Subcutaneous adipose tissue (tissue), 4 donors: Measurements from ENCODE around the gene DFFA. TPM values are rescaled to one million over a fixed set of nuclear protein-coding genes. Genes with fewer than 3 reads are reported as not detected.

ENCODE experiments used
- total RNA-seq, 4 donors: library from RNA; depleted of rRNA; stranded (reverse); fragments of >200 nt; gene quantifications; one replicate each; pipeline ENCODE4 v1.1.0, GENCODE V29; 2016
- TF ChIP-seq, protein P1 (sequence below): fragments of 450-650 bp; IDR thresholded peaks from one replicate; pipeline ENCODE4 v1.5.1; 2016; ENCODE audit warnings: low read depth, mild to moderate bottlenecking, control low read depth, antibody characterized with exemption, moderate library complexity

DFFA gene
- total RNA-seq, 4 donors from 2014 or later = 15.2 to 18.3 (median 15.4) TPM

DNA sequence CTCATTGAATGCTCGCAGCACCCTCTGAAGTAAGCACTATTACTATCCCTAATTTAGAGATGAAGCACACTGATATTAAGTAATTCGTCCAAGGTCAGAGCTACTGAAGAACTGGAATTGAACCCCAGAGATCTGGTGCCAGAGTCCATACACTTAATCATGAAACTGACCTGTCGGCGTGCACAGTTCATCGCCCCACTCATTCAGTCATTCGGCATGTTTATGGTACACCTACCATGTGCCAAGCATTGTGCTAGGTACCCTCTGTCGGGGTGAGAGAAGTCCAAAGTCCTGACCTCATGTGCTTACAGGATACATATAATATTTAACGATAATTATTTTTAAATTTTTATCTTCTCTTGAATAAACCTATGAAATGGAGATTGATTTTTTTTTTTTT, 47.7 kb downstream of the DFFA start:
- TF ChIP-seq, protein P1, sequence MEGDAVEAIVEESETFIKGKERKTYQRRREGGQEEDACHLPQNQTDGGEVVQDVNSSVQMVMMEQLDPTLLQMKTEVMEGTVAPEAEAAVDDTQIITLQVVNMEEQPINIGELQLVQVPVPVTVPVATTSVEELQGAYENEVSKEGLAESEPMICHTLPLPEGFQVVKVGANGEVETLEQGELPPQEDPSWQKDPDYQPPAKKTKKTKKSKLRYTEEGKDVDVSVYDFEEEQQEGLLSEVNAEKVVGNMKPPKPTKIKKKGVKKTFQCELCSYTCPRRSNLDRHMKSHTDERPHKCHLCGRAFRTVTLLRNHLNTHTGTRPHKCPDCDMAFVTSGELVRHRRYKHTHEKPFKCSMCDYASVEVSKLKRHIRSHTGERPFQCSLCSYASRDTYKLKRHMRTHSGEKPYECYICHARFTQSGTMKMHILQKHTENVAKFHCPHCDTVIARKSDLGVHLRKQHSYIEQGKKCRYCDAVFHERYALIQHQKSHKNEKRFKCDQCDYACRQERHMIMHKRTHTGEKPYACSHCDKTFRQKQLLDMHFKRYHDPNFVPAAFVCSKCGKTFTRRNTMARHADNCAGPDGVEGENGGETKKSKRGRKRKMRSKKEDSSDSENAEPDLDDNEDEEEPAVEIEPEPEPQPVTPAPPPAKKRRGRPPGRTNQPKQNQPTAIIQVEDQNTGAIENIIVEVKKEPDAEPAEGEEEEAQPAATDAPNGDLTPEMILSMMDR = no peak

DNA sequence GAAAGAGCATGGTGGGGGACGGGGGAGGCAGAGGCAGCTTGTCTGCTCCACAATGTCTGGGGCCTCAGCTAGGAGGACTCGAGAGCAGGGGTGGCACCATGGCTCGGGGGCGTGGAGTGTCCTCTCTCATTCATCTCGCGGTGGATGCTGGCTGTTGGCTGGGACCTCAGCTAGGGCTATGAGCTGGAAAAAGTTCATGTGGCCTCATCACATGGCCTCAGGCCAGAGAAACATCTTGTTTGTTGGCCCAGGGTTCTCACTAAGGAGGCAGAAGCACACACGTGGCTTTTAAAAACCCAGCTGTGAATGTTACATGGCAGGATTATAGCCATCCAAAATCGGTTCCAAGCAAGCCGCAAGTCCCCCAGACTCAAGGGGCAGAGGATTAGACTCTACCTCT, 48.3 kb downstream of the DFFA start:
- TF ChIP-seq, protein P1 = no peak

DNA sequence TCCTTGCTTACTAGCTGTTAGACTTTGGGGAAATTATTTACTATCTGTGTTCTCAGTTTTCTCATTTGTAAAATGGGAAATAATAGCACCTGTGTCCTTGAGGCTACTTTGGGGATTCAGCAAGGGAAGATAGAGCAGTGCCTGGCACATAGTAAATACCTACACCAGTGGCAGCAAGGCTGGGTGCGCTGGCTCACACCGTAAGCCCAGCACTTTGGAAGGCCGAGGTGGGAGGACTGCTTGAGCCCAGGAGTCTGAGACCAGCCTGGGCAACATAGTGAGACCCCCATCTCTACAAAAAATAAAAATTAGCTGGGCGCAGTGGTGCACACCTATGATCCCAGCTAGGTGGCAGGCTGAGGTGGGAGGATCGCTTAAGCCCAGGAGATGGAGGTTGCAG, 50.7 kb downstream of the DFFA start:
- TF ChIP-seq, protein P1 = no peak

DNA sequence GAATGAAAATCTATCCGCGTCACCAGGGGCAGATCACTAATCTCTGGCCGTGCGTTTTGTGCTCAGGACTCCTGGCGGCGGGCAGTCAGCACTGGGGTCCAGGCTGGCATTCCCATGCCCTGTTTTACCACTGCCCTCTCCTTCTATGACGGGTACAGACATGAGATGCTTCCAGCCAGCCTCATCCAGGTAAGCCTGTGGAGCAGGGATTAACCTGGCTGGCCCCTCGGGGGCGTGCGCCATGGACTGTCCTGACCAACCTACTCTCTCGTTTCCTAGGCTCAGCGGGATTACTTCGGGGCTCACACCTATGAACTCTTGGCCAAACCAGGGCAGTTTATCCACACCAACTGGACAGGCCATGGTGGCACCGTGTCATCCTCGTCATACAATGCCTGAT, 53.0 kb downstream of the DFFA start:
- TF ChIP-seq, protein P1 = no peak

DNA sequence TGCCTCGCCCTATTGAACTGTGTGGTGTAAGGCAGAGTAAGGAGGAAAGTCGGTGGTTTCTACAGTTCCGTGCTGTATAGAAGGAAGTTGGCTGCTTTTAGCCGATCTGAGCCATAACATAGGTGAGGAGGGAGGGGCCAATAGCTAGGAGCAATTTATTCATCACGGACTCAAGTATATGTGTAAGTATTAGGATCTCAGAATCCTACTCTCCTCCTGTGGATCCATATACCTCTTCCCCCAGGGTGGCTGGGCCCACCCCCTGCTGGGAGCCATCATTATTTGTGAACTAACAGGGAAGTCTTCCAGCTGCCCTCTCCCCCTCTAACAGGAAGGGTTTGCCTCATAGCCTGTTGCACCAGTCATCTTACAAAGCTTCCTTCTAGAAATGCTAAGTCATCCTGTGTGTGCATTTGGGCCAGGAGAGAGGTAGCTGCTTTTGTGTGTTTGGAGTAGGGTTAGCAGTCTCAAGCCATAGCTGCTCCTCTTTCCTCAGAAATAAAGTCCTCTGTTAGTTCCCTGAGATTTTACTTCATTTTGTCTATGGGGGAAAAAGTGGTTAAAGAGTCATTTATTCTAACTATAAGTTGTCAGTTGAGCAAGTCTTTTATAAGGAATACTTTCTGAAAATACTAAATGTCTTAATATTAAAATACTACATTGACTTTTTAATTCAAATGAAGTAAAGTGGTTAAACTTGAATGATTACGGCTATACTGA, 57.0 kb downstream of the DFFA start:
- TF ChIP-seq, protein P1 = no peak

DNA sequence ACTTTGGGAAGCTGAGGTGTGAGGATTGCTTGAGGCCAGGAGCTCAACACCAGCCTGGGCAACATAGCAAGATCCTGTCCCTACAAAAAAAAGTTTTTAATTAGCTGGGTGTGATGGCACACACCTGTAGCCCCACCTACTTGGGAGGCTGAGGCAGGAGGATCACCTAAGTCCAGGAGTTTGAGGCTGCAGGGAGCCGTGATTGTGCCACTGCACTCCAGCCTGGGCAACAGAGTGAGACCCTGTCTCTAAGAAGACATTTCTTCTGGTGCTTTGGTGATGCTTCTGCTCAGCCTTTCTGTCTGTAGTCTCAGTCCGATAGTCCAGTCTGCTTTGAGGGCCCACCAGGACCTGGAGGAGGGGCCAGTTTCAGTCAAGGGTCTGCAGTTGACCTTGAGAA, 65.1 kb downstream of the DFFA start:
- TF ChIP-seq, protein P1 = no peak

Other genes starting within 250 kb of the DFFA start
- gene PGD, start 73.5 kb downstream of the DFFA start, total RNA-seq = 100 to 1,000 TPM; 252 to 387 (median 294) TPM
- gene CENPS, start 42.1 kb downstream of the DFFA start, total RNA-seq = 10 to 100 TPM in 1 of 4 donors, 1 to 10 TPM in 3; 3.3 to 11.9 (median 4.7) TPM
- not detected for gene CORT, start 22.5 kb downstream of the DFFA start, total RNA-seq
- gene PEX14, start 2.4 kb upstream of the DFFA start, total RNA-seq = 10 to 100 TPM; 10.0 to 20.2 (median 12.6) TPM